ENCODE measurements around the gene SLC35F1. TPM values are rescaled to one million over a fixed set of nuclear protein-coding genes. Genes with fewer than 3 reads are reported as not detected.

The SLC35F1 gene
- total and polyA plus RNA-seq, 8 donors: under 0.01 to 6.8 (median 0.38) TPM; not detected in 2

GRCh38 chr6:118086159-118086558 is 179.1 kb downstream of the SLC35F1 start:
- Histone ChIP-seq H3K27me3 (no peaks in the 10 kb centered on the region), H3K4me3 (no peak overlapping the region), H3K36me3 (no peaks in the 10 kb centered on the region), H3K4me1 (no peaks in the 10 kb centered on the region), H3K9me3 (no peaks in the 10 kb centered on the region), H3K27ac (no peak overlapping the region)
- 59 to 75% (median 72%) methylated on average over 2 of the region's 2 CpGs for whole genome bisulfite sequencing, 5 donors
- no peak for DNase-seq
- intact Hi-C loops (cut with DNase I; ENCODE audit: low total_unique reads): no loop called here
- TF ChIP-seq POLR2AphosphoS5 (IDR thresholded peaks at IDR 0.05): no peak
- no peak for TF ChIP-seq EP300 (IDR thresholded peaks at IDR 0.05)
- TF ChIP-seq CTCF (IDR thresholded peaks at IDR 0.05): no peak
- no peak for TF ChIP-seq POLR2A (IDR thresholded peaks at IDR 0.05)

GRCh38 chr6:118092086-118092485 is 185.0 kb downstream of the SLC35F1 start:
- intact Hi-C loops (cut with DNase I; ENCODE audit: low total_unique reads): no loop called here

GRCh38 chr6:118097576-118097975 is 190.5 kb downstream of the SLC35F1 start:
- Histone ChIP-seq H3K4me3 (no peak overlapping the region), H3K27me3 (no peaks in the 10 kb centered on the region), H3K4me1 (no peaks in the 10 kb centered on the region), H3K36me3 (no peaks in the 10 kb centered on the region), H3K9me3 (peaks cover 0 to 15% (median 1%) of the 10 kb centered on the region in 4 donors), H3K27ac (no peak overlapping the region)
- 71 to 84% (median 80%) methylated on average over 3 of the region's 3 CpGs for WGBS, 5 donors
- intact Hi-C loops (cut with DNase I; ENCODE audit: low total_unique reads): no loop called here
- DNase-seq: no peak
- TF ChIP-seq POLR2AphosphoS5 (IDR thresholded peaks at IDR 0.05) (no peak), POLR2A (IDR thresholded peaks at IDR 0.05) (no peak), EP300 (IDR thresholded peaks at IDR 0.05) (no peak), CTCF (IDR thresholded peaks at IDR 0.05) (no peak)

More at GRCh38 chr6:118092086-118092485, 185.0 kb downstream of the SLC35F1 start:
- H3K4me3 ChIP-seq: no peak overlapping the region
- H3K9me3 ChIP-seq: peaks cover 0 to 22% (median 8%) of the 10 kb centered on the region in 4 donors
- TF ChIP-seq EP300 (IDR thresholded peaks at IDR 0.05) (no peak), POLR2AphosphoS5 (IDR thresholded peaks at IDR 0.05) (no peak)
- H3K27me3 ChIP-seq: no peaks in the 10 kb centered on the region
- H3K36me3 ChIP-seq: no peaks in the 10 kb centered on the region
- no peak overlapping the region for H3K27ac ChIP-seq
- DNase-seq: no peak
- no peaks in the 10 kb centered on the region for H3K4me1 ChIP-seq

- WGBS, 5 donors: 44 to 73% (median 60%) methylated on average over 2 of the region's 2 CpGs
- Histone ChIP-seq H3K27ac (no peak overlapping the region), H3K27me3 (no peaks in the 10 kb centered on the region), H3K4me3 (no peak overlapping the region), H3K36me3 (no peaks in the 10 kb centered on the region), H3K9me3 (peaks cover 0 to 7% (median 0%) of the 10 kb centered on the region in 4 donors), H3K4me1 (no peaks in the 10 kb centered on the region)
- intact Hi-C loops (cut with DNase I; ENCODE audit: low total_unique reads): no loop called here
- TF ChIP-seq POLR2A (IDR thresholded peaks at IDR 0.05): no peak
- TF ChIP-seq CTCF (IDR thresholded peaks at IDR 0.05): no peak
- no peak for TF ChIP-seq POLR2AphosphoS5 (IDR thresholded peaks at IDR 0.05)
- DNase-seq: peak in 1 of 2 donors; percentile 10
Observed at GRCh38 chr6:118100717-118101116, 193.7 kb downstream of the SLC35F1 start.

- Histone ChIP-seq H3K27ac (no peak overlapping the region), H3K36me3 (no peaks in the 10 kb centered on the region)
- TF ChIP-seq POLR2A (IDR thresholded peaks at IDR 0.05) (no peak), CTCF (IDR thresholded peaks at IDR 0.05) (no peak), EP300 (IDR thresholded peaks at IDR 0.05) (no peak), POLR2AphosphoS5 (IDR thresholded peaks at IDR 0.05) (no peak)
Observed at GRCh38 chr6:118101220-118101619, 194.2 kb downstream of the SLC35F1 start.

More at GRCh38 chr6:118101220-118101619, 194.2 kb downstream of the SLC35F1 start:
- Histone ChIP-seq H3K4me3 (no peak overlapping the region), H3K4me1 (no peaks in the 10 kb centered on the region), H3K9me3 (peaks cover 0 to 7% (median 0%) of the 10 kb centered on the region in 4 donors), H3K27me3 (no peaks in the 10 kb centered on the region)
- WGBS, 5 donors: 73 to 83% (median 75%) methylated on average over 1 of the region's 1 CpG
- no peak for DNase-seq
- intact Hi-C loops (cut with DNase I; ENCODE audit: low total_unique reads): no loop called here
